Measurements from ENCODE around the gene STPG1.

Gene STPG1

DNA sequence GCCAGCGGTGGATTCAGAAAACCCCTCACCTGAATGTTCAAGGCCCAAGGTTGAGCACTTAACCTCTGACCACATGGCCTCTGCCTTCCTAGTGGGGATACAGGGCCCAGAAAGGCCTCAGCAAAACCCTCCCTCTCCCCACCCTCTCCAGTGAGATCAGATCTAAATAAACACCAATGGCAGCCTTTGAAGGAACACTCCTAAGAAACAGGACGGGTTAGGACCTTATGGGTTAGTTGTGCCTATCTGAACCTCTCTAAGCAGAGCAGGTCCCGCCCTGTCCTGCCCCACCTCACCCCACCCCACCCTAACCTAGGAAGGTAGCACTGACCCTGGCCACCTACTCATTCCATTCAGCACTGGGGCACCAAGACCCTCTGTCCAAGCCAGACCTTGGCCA, 102.3 kb downstream of the STPG1 start:
- DNase-seq: no peak

DNA sequence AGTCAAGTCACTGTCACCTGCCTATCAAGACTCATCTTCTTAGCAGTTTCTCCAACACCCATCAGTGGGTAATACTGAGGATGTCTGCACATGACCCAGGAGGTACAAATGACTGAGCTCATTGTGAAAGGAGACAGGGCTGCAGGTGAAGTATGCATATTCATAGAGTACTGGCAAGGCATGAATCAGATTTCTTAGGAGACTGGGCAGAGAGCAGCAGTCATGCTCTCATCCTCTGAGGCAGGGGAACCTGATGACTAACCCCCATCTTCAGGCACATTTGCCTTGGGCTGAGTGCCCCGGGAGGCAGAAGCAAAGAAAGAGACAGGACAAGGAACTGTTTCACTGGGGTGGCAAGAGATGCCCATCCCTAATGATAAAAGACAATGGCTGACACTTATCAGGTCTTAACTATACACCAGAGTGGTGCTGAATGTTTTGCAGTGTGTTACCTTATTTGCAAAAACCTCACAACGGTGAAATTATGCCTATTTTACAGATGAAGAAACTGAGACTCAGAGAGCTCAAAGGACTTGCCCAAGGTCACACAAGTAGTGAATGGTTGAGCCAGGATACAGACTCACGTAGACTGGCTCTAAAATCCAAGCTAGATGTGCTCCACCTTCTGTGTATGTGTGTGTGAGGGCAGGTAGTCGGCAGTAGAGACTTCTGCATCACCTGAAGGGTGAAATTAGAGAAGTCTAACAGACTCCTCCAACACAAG, 103.7 kb downstream of the STPG1 start:
- DNase-seq: no peak

DNA sequence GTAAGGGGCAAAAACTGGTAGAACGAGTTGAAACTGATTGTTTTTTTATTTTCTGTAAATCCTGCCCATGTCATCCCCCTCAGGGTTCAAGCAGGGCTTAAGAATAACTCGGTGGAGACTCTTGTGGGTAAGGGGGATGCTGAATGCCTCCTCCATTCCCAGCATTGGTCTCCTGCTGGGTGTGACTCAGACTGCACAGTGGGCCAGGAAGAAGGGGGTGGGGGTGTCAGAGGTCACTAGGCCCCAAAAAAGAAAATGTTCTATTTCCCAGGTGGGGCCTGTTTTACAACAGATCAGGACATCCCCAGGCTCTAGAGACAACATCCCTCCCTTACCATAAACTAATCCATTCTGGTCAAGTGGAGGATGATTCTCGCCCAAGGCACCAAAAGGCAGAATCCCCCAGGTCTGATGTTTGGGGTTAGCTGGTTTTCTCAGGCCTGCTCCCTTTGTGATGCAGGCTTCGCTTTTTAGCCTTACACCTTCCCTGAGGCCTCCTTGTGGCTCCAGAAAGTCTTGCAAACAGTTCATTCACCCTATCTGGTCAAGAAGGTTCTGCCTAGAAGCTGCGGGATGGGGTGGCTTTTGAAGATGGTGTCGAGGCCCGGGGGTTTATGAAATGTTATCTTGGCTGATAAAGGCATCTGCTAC, 105.1 kb downstream of the STPG1 start:
- DNase-seq: no peak
